Hippocampal formation (tissue), 2 donors: ENCODE measurements around the gene MYH9.

Experiments
- DNase-seq, 2 donors: peaks; one replicate each; lab custom pipeline; 2025; lab: John Stamatoyannopoulos, UW

The MYH9 gene

DNA sequence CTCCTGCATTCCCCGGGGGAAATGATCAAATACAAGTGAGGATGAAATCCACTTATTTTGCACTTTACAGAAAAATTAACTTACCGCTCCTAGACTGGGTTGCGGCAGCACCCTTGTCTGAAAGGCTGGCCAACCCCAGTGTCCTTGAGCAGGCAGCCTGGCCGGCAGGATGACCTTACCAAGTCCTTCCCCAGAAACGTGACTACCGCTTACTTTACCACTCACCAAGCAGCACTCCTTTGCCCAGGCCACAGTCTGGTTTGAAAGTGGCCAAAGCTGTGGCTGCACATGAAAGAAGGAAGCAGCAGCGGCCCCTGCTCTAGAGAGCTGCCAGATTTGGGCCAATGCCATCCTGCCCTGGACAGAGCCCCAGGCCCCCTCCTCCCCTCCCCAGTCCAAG lies 20.3 kb downstream of the MYH9 start:
- DNase-seq: no peak

DNA sequence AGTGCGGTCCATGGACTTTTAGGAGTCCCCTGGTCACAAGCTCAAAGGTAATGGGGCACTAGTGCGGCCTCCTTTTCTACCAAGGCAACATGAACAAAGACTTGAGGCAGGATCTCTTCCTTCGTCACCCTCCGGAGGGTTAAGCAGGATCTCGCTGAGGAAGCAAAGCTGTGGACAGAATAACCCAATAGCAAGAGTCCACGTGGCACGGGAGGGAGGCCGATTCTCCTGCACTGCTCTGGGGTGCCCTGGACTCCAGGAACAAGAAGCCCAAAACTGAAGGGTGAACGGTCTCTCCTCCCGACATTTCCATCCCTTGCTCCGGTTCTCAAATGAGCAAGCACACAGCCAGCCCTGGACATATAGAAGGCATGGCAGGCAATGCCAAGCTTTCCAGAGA lies 20.7 kb downstream of the MYH9 start:
- no peak for DNase-seq

GRCh38 chr22:36366291-36366708 lies 21.5 kb downstream of the MYH9 start:
- no peak for DNase-seq

- no peak for DNase-seq
Measured at GRCh38 chr22:36365020-36365411, 22.8 kb downstream of the MYH9 start.

- DNase-seq: no peak
Measured at GRCh38 chr22:36364255-36365019, 23.3 kb downstream of the MYH9 start.

- DNase-seq: no peak
Measured at GRCh38 chr22:36363349-36363981, 24.3 kb downstream of the MYH9 start.

- no peak for DNase-seq
Measured at GRCh38 chr22:36362932-36363331, 24.8 kb downstream of the MYH9 start.

- DNase-seq: no peak
Measured at GRCh38 chr22:36362075-36362474, 25.7 kb downstream of the MYH9 start.

DNA sequence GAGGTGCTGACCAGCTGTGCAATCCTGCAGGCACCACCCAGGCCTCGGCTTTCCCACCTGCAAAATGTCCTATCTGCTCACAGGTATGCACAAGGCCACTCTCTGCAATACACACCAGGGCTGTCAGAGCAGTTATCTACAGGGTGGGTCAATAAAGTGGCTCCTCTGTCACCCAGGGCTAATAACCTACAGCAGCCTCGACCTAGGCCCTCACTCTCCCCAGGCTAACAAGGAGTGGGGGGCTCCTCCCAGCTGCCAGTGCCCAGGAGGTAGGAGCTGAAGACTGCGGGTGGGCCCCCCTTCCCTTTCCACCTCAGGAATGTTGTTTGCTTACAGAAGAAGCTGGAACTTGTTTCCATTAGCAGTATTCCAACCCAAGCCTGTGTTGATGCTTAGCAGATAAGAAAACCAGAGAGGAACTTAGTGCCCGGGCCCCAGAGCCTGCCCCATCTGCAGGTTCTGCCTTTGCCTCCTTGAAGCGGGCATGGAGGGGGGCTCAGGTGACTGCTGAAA lies 26.8 kb downstream of the MYH9 start:
- no peak for DNase-seq

- no peak for DNase-seq
Measured at GRCh38 chr22:36360011-36360410, 27.8 kb downstream of the MYH9 start.

DNA sequence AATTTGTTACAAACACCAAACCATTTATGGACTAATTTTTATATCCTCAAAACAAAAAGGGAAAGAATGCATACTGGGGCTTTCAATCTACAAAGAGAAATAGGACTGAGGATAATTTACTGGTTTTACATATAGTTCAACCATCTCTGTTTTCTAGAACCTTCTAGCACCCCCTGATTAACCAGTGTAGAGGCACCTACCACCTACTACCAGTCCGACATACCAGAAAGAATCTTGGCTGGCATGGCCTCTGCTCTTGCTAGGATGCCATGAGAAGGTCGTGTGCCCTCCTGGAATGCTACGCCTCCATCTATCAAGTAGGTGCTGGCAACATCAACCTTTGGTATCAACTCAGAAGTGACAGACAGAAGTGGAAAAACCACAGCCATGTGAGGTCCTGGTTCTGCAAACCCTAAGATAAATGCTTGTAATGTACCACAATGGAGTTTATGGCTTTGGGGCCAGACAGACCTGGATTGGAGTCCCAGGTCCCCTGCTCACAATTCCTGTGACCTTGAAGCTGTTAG lies 28.2 kb downstream of the MYH9 start:
- DNase-seq: no peak

DNA sequence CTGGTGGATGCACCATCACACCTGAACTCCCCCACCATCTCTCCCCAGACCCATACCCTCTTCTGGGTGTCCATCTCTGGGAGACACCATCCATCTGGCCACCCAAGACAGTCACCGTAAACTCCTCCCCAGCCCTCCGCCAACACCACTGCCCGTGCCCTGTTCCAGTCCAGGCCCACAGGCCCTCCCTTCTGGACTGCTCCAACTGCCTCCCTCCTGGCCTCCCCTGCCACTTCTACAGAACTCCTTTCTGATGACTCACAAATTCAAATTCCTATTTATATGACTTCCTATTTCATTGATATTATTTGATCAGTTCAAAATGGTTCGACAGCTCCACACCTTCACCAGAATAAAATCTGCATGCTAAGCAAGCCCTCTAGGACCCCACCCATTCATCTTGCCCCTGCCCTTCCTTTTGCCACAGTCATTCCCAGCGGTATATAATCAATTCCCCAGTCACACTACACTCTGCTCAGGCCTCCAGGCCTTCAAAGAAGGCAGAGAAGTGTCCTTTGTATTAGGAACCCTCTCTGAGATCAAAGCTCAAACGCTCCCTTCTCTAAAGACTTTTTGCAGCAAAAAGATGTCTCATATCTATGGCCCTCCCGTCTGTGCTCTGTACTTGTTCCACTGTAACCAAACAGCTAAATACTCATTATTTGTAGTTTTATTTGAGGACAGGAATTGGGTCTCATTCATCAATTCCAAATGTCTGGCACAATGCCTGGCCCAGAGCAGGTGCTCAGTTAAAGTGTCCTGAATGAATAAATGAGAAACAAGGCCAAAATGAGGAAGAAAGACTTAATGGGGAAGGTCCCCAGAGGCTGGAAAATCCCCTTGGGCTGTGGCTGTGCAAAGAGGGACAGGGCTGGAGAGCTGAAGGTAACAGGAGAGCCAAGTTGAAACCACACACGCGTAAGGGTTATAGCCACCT lies 29.0 kb downstream of the MYH9 start:
- DNase-seq: no peak

DNA sequence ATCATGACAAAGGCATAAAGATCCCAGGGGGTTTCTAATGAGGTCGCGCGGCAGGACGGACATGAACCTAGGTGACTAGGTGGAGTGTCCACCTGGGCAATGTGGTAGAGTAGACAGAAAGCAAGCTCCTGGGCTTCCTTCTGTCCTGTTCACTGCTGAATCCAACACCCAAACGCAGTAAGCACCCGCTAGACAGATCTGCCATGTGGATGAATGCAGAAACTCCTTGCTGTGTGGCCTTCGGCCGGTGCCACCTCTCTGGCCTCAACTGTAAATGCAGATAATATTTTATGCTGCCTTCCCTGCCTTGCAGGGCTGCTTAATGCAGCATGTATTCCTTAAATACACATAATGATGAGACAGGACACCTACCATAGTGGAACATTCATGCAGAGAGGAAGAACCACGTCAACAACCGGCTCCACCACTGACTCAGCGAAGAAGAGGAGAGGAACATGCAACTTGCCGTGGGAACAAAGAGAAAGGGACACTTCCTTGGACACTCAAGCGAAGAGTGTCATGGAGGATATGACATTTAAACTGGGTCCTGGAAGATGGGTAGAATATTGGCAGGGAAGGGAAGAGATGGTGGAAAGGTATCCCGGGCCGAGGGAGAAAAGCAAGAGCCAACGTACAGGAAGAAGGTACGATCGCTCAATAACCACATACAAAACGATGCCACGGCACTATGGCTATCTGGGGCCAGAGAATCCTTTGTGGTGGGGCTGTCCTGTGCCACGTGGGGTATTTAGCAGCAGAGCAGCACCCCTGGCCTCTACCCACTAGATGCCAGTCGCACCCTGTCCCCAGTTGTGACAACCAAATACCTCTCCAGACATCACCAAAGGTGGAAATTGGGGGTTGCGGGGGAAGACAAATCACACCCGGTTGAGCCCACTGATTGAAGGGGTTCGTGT lies 30.8 kb downstream of the MYH9 start:
- DNase-seq: no peak

- DNase-seq: no peak
Measured at GRCh38 chr22:36355894-36356293, 31.9 kb downstream of the MYH9 start.

GRCh38 chr22:36355362-36355761 lies 32.4 kb downstream of the MYH9 start:
- DNase-seq: no peak

- no peak for DNase-seq
Measured at GRCh38 chr22:36352803-36353507, 34.8 kb downstream of the MYH9 start.

GRCh38 chr22:36351921-36352802 lies 35.6 kb downstream of the MYH9 start:
- no peak for DNase-seq

- no peak for DNase-seq
Measured at GRCh38 chr22:36350751-36351594, 36.8 kb downstream of the MYH9 start.
